Posterior cingulate gyrus (tissue), 11 donors: ENCODE results near the gene MAST4.

Source experiments
- DNase-seq, 10 donors: peaks; one replicate each; pipeline versions ENCODE4 v3.0.0 to v3.0.0-alpha.2; 2020 to 2021; ENCODE audit warnings: mixed read lengths in 3 of 10
- intact Hi-C: fragments of 100-400 bp; cut with DNase I; formaldehyde crosslinking; loops from one replicate; pipeline ENCODE4 v1.15.1; 2023

The MAST4 gene

DNA sequence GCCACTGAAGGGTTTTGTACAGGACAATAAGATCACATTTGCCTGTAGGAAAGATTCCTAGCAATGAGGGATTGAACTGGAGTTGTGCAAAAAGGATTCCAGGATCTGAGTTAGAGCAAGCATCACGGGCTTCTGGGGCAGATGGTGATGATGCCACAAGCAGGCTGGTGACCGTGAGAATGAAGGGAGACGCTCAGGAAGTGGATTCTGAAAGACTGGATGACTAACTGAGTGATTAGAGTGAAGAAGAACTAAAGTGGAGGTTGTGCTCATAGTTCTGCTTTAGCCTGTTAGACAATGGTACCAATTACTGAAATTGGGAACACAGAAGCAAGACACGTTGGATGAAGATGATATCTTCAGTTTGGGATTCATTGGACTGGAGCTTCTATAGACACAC is 432.2 kb downstream of the MAST4 start:
- DNase-seq = no peak
- intact Hi-C loops = no loop called here

DNA sequence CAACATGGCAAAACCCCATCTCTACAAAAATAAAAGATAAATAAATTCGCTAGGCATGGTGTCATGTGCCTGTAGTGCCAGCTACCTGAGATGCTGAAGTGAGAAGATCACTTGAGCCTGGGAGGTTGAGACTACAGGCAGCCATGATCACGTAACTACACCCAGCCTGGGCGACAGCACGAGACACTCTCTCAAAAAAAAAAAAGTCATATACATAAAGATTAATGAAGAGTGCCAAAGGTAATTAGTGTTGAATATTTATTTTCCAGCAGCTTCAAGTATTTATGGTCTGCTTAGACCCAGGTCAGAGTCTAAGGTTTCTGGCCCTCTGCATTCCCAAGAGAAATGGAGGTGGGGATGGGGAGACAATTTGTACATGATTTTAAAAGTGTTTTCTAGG is 432.7 kb downstream of the MAST4 start:
- intact Hi-C loops = no loop called here
- no peak for DNase-seq

DNA sequence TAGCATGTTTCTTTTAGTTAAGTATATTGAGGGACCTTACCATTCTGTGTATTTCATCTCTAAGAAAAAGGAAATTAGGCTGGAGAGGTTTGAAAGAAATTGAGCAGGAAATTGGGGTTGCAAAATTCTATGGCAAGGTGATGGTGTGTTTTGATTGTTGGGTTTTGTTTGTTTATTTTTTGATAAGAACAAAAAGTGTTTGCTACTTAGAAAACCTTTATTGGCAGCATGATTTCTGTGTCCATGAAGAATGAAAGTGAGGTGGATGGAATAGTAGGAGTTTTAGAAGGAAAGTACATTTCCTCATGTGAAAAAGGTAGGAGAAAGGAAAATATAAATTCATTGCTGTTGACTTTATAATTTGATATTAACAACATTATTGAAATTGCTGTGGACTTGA is 433.3 kb downstream of the MAST4 start:
- intact Hi-C loops = no loop called here
- no peak for DNase-seq

DNA sequence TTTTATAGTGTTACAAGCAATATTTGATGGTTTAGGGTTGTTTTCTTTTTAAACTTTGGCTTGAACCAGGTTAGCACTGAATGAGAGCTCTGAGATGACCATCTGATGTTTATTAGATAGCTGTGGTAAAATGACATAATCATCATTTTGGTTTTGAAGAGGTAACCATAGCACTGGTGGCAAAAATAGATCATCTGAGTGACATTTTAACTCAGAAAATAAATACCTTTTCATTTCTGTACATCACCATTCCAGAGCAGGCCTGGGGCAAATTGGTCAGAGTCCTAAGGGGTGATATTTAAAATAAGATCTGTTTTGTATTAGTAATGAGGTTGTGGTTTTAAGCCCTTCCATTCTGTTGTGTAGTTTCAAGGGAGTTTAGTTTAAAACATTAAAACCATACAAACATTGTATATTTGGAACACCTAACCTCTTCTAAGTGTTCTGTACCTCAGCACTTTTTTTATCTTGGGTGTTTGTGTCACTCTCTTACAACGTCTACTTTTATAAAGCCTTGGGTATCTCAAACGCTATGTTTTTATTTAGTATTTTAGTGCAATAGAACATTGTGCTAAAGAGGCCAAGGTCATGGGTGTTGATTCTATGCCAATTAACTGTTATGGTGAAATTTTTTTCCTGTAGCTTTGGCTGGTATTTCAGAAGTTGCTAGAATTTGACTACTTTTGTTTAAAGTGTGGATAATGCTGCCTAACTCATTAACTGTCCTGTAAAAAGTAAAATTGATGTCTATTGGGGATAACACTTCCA is 434.3 kb downstream of the MAST4 start:
- intact Hi-C loops = loop anchor here (10.0 kb wide), 1 partner anchor 1104 kb away; no protein-coding TSS in a partner anchor
- no peak for DNase-seq

DNA sequence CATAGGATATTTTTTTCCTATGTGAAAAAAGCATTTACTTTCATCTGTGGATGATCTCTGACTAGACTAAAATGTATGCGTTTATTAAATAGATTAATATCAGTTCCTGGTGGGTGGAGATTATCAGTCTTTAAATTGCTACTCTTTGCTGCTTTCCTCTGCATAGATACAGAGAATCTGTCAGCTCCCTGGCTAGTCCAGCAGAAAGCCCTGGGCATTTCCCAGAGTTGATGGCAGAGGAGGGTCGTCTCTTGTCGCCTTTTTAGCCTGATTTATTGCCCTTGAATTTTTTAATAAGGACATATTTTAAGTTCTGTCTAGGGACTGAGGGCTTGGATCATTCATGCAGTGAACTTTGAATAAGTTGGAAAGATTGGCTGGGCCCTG is 434.9 kb downstream of the MAST4 start:
- intact Hi-C loops = loop anchor here (10.0 kb wide), 1 partner anchor 1104 kb away; no protein-coding TSS in a partner anchor
- no peak for DNase-seq

DNA sequence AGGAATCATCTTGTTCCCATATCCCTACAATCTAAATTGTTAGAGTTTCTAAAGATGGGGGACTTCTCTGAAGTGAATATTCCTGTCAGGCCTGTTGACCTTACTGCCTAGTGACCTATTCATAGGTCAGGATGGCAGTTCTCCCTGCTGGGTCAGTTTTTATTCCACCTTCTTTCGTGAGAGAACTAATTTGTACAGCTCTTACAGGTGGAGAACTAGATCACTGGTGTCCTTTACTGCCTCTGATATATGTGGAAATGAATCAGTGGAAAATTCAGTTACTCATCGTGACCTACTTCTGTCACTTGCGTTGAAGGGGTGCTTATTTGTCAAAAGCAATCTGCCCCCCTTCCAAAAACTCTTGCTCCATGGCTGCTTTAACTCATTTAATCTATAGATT is 435.5 kb downstream of the MAST4 start:
- DNase-seq = no peak
- intact Hi-C loops = loop anchor here (10.0 kb wide), 1 partner anchor 1103 kb away; no protein-coding TSS in a partner anchor

DNA sequence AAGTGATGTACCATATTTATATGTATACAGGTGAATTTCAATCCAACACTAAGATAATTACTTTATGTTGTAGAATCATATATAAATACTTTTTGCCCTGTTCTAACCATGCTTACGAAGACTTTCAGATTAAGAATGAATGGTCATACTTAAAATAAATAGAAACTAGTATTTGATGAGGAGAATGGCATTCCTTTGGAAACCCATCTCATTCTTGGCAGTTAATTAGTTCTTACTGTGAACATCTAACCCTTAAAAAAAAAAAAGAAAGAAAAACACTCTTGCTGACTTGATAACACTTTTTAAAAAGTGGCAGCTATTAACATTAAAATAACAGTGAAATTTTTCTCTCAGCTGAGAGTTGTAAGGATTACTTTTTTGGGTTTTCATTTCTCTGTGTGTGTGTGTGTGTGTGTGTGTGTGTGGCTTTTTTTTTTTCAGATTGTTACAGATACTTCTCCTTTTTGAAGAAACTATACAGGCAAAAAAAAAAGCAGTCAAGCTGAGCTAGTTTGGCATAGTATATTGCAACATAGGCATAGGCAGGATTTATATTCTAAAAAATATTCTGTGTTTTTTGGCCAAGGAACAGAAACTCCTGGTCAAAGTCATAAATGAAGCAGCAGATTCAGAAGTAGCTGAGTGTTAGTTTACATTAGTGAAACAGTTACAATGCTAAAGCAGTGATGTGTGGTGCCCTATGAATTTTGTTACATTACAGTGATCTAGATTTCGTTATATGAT is 436.9 kb downstream of the MAST4 start:
- no peak for DNase-seq
- intact Hi-C loops = loop anchor here (10.0 kb wide), 1 partner anchor 1102 kb away; no protein-coding TSS in a partner anchor

DNA sequence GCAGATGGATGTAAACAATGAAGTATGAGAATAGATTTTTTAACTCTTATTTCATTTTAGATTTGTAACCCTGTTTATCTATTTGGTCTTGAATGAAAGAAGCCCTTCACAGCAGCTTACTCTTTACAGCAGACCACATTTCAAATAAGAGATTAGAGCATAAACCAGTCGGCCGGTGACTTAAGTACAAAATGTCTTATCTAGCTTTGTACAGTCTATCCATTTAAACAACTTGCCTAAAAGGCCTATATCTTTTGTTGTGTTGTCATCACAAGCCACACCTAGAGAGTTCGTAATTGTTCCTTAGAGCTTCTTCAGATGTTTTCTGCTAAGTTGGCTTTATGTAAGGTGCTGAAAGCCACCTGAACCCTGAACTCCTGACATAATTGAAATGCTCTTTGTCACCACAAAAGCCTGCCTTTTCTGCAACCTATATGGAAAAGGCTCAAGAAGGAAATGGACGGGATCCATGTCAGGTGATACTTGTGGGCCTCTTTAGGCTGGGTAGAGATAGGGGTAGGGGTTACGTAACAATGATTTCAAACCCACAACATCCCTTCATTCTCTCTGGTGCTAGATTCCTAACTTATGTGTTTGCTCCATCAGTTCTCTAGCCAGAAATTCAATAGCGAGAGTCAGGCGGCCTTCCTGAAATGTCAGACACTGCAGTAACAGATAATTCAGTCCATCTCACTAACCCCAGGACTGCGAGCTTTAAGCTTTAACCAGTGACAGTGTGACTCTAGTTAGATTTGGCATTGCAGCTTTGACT is 437.9 kb downstream of the MAST4 start:
- intact Hi-C loops = loop anchor here (10.0 kb wide), 1 partner anchor 1101 kb away; no protein-coding TSS in a partner anchor
- DNase-seq = no peak

DNA sequence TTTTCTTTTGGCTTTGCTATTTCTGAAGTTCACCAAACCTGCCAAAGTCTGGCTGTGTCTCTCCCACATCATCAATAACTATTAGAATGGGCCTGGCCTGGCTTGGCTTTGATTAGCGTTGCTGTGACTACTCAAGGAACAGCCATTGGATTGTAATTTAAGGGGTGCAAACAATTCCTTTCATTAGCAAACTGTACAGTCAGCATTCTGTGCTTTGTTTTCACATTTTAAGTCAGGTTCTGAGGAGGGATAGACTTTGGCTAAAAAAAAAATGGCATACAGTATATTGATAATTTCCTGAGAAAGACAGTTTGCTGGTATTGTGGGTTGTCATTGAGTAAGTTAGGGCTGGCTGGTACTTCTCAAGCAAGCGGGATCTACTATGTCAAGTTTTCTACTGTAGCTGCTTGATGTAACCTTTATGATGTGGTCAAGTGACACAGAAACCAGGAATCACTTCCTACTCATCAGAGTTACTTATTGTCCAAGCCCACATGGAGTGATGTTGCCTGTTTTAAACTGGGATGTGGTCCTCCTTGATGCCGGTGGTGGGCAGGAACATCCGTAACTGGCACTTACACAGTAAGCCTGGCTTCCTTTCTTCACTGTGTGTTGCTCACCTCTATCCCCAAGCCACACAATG is 439.0 kb downstream of the MAST4 start:
- intact Hi-C loops = loop anchor here (10.0 kb wide), 1 partner anchor 1100 kb away; no protein-coding TSS in a partner anchor
- no peak for DNase-seq

DNA sequence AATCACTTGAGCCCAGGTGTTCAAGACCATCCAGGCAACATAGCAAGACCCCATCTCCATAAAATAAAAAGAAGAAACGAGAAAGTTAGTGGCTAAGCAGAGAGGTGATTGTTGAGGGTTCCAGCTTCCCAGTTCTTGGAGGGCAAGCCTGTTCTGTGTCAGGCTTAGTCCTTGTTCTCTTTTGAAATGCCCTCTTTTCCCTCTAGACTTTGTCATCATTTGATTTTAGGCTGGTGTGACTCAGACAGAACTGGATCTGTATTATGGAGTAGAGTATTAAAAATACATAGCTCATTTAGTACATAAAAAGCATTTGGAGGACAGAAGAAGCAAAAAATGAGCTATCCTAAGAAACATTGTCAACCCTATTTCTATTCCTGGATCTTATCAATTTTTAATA is 441.0 kb downstream of the MAST4 start:
- intact Hi-C loops = loop anchor here (10.0 kb wide), 1 partner anchor 1098 kb away; no protein-coding TSS in a partner anchor
- DNase-seq = no peak

DNA sequence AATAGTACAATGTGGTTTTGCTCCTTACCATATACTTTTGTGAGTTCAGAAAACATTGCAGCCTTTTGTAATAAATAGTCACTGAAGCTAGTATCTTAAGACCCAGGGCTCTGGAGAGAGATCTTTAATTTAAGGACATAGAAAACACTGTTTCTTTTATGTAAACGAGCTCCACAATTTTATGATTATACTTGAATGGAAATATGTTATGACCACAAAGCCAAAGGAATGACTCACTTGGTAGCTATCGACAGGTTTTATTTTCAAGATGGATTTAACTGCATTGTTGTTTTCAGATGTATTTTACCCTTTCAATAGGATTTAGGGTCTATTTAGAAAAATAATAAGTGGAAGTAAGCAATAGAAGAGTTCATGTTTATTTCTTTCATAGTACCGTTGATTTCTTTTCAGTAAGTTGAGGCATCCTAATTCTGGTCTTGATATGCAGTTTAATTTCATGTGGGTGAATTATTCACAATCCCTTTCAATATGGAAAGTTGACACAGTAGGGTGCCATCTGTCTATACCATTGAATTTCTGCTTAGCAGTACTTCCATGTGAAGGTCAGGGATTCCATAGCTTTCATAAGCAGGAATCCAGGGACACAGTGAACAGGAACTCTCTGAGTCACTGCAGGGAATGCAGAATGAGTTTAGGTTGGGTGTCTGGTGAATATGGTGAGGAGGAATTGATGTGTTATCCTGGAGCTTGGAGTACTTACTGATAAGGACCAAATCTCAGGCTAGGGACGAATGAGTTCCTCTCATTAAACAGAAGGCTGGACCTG is 442.8 kb downstream of the MAST4 start:
- no peak for DNase-seq
- intact Hi-C loops = loop anchor here (10.0 kb wide), 1 partner anchor 1096 kb away; no protein-coding TSS in a partner anchor

DNA sequence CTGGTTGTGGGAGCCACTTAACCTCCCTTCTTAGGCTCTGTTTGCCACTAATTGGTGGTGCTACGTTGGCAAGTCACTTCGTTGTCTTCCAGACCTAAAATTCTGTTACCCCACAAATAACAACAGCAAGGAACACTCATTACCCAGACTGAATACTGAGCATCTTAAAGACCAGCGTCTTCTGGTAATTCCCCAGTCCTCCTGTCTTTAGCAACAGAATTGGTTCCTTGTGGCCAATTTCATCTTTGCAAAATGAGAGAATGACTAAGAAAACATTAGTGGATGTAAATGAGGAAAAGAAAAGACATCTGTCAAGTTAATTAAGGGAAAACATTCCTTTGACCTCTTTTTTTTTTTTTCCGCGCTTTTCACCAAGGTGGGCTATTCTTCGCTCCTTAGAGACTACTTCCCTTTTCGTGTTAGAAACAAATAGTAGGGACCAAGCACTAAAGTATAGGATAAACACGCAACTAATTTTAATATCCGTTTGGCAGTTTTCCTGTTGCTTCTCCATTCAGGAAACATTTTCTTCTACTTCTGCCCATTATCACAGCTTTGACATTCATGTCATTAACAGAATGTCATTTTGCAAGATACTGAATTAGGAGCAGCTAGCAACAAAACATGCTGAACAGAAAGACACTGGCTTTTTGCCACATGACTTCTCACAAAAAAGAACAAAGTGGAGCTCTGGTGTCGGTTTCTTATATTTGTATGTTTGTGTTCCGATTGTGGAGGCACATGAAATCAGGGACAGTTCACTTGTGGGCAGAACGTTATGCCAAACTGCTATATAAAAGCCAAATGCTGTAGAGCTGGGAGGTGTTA is 446.2 kb downstream of the MAST4 start:
- intact Hi-C loops = no loop called here
- no peak for DNase-seq

DNA sequence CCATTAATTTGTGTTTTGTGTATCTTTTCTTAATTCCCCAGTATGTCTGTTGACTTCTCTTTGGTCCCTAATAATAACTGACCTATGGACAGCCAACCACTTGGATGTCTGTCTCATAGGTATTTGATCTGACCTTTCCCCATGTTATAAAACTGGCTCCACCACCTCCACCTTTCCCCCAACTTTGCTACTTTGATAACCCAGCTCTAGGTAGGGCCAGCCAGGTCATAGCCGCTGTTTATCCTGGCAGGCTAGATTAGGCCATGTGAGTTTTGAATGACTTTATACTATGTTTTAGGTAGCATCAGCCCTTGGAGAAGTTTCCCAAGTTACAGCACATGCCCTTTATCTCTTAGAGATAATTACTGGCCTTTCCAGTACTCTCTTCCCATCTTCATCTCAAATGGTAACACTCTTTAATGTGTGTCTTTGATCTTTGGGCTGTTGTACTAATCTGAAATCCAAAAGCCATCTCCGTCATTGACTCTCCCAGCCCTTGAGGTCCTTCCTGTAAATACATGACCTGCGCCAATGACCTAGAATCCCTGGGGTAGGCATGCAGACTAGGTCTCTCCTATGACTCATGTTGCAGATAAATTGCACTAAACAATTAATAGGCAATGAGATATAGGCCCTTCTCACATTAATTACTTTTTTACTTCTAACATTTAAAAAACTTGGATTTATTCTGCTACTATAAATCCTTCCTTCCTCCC is 447.8 kb downstream of the MAST4 start:
- DNase-seq = no peak
- intact Hi-C loops = no loop called here

DNA sequence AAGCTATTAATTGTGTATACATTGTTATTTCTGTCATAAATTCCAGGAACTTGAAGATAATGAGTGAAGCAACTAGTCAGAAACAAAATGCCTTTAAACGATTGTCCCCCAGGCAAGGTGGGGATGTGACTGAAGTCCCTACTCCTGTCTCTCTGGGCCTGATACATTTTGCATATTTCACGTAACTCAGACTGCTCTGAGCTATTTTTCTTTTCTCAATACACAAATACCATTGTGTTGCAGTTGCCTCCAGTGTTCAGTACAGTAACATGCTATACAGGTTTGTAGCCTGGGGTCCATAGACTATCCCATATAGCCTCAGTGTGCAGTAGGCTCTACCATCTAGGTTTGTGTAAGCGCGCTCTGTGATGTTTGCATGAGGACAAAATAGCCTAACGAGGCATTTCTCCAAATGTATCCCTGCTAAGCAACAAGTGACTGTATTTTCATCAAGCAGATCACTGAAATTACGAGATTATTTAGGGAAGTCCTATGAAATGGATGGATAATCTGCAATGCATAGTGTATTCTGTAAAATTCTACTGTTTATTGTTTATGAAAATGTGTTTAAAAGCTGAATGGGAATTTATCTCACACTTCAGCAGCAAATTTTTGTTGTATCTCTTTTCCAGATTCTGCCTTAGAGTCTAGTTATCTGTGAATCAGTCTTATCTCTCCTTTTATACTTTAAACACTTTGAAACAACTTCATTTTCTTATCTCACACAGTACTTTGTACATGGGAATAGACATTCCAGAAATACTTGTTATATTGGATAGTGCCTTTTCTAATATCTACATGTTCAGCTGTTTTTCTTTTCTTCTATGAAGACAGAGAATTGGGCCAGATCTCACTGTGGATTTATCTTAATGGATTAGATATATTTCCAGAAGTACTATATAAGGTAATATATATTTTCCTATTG is 449.9 kb downstream of the MAST4 start:
- intact Hi-C loops = no loop called here
- no peak for DNase-seq

DNA sequence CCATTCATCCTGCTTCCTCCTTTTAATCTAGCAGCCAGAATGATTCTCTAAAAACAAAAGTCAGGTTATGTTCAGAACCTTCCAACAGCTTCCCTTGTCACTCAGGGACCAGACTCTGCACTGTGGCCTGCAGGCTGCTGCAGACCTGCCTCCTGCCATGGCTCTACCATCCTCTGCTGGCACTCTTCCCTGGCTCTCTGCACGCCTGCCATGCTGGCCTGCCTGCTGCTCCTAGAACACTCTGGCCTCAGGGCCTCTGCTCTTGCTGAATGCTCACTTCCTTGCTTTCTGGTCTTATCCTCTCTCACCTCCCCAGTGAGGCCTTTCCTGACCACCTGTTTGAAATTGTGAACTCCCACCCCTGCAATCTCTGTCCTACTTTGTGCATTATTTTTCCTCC is 451.0 kb downstream of the MAST4 start:
- intact Hi-C loops = no loop called here
- DNase-seq = peak in 8 of 10 donors; percentile 8 to 89 (median 34)

DNA sequence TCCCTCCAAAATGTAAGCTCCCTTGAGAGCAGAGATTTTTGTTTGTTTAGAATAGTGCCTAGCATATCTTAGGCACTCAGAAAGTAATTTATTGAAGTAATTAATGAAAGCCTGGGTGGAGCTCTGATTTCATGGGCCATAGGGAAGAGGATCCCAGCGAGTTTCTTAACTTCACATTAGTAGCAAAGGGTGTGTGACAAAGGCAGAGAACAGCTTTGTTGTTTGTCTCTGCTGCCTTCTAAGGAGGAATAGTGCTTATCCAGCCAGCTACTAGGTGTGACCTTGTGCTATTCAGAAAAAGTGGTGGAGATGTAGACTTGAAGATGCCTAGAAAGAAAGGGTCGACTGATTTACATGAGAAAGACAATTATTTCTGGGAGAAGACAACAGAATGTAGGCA is 451.4 kb downstream of the MAST4 start:
- intact Hi-C loops = no loop called here
- DNase-seq = no peak

DNA sequence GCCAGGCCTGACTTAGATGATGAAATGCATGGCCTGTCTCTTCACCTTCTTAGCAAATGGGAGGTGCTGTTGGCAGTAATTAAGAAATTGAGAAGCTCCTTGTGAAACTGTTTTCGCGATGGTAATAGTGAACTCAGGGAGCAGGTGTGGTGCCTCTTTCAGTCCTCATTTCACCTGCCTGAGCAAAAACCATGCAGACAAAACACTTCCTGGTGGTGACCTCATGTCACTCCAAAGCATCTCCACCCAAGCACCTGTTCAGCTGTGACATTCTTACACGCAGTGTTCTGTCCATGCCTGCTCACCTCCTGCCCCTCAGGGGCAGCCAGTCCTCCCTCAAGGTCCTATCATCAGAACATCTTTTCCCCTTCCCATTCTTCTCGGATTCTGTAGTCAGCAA is 453.9 kb downstream of the MAST4 start:
- intact Hi-C loops = no loop called here
- DNase-seq = no peak
